ENCODE results near the gene TGFB1I1. TPM values are rescaled to one million over a fixed set of nuclear protein-coding genes. Genes with fewer than 3 reads are reported as not detected.

TGFB1I1 gene
- total RNA-seq, 2 donors from 2014 or later, result 33.2 to 57.9 TPM

DNA sequence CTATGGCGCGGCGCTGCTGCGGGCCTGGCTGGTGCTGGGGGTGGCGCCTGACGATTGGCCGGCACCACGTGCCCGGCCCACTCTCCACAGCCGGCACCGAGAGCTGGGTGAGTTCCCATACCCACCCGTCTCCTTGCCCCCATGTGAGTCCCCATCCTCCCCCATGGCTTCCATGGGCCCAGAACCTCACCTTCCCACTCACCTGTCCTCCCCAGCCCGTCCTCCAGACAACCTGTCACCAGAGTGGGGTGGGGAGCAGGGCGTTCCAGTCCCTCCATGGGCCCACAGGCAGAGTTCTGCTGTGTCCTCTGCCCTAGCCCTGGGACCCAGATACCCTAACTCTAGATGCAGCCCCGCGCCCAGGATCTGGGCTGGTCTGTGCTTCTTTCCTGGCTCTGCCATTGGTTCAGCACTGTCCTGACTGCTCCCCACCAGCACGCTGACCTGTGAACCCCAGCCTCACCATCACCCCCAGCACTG is 7.1 kb upstream of the TGFB1I1 start:
- ATAC-seq (no peak), DNase-seq (no peak)
- intact Hi-C loops (cut with DNase I), result no loop called here

DNA sequence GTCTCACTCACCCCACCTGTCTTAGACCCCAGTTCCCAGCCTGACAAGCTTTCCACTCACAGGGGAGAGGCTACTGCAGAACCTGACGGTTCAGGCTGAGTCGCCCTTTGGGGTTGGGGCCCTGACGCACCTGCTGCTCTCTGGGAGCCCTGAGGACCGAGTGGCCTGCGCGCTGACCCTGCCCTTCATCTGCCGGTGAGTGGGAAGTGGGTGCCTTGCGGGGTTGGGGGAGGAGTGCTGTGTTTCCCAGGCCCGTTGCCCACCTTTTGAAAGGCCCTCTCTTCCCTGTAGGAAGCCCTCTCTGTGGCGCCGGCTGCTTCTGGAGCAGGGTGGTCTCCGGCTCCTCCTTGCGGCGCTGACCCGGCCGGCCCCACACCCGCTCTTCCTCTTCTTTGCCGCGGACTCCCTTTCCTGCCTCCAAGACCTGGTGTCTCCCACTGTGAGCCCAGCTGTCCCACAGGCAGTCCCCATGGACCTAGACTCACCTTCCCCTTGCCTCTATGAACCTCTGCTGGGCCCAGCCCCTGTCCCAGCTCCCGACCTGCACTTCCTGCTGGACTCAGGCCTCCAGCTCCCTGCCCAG is 6.1 kb upstream of the TGFB1I1 start:
- no peak for DNase-seq
- no peak for ATAC-seq
- intact Hi-C loops (cut with DNase I), result no loop called here

DNA sequence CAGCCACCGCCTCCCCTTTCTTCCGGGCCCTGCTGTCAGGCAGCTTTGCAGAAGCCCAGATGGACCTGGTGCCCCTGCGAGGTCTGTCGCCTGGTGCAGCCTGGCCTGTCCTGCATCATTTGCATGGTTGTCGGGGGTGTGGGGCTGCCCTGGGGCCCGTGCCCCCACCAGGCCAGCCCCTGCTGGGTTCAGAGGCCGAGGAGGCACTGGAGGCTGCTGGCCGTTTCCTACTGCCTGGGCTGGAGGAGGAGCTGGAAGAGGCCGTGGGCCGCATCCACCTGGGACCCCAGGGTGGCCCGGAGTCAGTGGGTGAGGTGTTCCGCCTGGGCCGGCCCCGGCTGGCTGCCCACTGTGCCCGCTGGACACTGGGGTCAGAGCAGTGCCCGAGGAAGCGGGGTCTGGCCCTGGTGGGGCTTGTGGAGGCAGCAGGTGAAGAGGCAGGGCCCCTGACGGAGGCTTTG is 5.5 kb upstream of the TGFB1I1 start:
- ATAC-seq (no peak), DNase-seq (no peak)
- intact Hi-C loops (cut with DNase I), result no loop called here

DNA sequence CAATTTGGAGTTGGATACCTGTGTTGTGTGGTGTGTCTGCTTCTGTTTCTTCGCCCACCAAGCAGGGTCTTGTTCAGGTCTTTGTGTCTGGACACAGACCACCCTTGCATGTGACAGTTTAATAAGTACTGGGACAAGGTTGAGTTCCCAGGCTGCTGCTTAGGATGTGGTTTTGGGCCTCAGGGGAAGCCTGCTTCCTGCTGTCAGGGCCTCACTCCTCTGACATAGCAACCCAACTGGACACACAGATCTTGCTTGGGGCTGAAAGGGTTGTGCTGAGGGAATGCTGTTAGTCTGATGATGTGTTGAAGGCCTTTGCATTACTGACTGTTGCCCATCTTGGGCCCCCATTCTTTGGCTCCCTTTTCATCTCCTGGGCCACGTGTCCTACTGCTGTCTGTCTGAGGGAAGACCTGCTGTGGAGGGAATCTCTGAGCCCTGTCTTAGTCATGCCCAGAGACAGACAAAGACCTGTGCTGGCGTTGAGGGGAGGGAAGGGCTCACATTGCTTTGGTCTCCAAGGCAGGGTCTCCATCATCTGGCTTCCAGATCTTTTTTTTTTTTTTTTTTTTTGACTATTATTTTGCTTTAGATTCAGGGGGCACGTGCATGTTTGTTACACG is 4.7 kb upstream of the TGFB1I1 start:
- no peak for ATAC-seq
- intact Hi-C loops (cut with DNase I), result no loop called here
- DNase-seq, result no peak

DNA sequence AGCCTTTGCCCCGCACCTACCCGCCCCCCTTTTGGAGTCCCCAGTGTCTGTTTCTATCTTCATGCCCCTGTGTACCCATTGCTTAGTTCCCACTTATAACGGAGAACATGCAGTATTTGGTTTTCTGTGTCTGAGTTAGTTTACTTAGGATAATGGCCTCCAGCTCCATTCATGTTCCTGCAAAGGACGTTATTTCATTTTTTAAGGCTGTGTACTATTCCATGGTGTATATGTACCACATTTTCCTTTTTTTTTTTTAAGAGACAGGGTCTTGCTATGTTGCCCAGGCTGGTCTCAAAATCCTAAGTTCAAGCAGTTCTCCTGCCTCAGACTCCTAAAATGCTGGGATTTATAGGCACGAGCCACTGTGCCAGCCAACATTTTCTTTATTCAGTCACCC is 4.1 kb upstream of the TGFB1I1 start:
- intact Hi-C loops (cut with DNase I), result no loop called here
- DNase-seq (no peak), ATAC-seq (no peak)

DNA sequence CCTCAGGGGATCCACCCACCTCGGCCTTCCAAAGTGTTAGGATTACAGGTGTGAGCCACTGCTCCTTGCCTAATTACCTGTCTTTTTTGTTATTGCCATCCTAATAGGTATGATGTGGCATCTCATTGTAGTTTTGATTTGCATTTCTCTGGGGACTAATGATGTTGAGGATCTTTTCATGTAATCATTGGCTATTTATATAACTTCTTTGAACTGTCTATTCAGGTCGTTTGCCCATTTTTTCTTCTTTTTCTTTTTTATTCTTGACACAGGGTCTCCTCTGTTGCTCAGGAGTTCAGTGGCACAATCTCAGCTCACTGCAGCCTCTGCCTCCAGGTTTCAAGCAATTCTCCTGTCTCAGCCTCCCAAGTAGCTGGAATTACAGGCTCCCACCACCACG is 1.3 kb upstream of the TGFB1I1 start:
- no peak for ATAC-seq
- no peak for DNase-seq

DNA sequence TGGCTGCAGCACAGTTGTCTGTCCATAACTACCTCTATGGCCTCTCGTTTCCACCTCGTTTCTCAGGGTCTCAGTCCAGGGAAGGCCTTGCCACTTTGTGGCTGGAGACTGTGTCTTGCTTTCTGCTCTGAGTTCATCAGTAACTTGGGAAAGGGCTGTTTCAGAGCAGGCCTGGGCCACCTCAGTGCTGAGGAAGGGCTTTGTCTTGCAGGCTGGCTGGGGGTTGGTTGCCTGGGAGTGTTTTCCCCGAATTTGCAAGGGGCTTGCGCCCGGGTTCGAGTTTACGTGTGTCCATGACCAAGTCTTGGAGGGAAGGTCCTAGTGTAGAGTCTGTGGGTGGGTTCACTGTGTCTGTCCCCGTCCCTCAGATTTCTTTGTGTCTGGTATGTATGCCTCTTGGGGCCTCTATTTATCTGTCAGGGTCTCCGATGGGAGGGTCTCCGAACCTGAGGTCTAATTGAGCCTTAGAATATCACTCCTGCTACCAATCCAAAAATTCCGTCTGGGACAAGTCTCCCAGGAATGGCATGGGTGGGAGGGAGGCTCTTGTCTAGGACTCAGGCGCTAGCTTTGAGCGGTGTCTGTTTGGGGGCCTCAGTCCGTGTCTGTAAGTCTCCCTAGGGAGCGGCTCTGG is 594 bp upstream of the TGFB1I1 start:
- ATAC-seq (no peak), DNase-seq (no peak)
- intact Hi-C loops (cut with DNase I), result no loop called here

More for the DNA sequence above, 1.3 kb upstream of the TGFB1I1 start:
- intact Hi-C loops (cut with DNase I), result no loop called here

DNA sequence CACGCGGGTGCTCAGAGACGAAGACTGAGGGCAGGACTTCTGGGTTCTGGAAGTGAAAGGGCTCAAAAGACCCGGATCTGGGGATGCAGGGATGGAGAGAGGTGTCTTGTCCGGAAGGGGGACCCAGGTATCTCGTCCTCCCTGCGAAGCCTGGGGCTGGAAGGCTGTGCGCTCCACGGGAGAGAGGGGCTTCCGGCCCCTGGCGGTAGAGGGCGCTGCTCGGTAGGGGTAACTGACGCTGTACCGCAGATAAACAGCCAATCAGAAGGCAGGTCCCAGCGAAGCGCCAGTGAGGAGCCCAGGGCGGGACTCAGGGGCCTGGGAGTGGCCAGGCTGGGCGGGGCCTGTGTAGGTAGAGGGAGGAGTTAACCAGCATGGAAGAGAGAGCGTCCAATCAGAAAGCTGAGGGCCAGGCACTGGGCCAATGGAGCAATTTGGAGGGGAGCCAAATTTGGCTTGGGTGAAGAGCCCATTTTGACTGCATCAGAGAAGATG is 804 bp downstream of the TGFB1I1 start:
- ATAC-seq (peak; percentile 91 to 92), DNase-seq (peak; percentile 93)
- intact Hi-C loops (cut with DNase I), result no loop called here

DNA sequence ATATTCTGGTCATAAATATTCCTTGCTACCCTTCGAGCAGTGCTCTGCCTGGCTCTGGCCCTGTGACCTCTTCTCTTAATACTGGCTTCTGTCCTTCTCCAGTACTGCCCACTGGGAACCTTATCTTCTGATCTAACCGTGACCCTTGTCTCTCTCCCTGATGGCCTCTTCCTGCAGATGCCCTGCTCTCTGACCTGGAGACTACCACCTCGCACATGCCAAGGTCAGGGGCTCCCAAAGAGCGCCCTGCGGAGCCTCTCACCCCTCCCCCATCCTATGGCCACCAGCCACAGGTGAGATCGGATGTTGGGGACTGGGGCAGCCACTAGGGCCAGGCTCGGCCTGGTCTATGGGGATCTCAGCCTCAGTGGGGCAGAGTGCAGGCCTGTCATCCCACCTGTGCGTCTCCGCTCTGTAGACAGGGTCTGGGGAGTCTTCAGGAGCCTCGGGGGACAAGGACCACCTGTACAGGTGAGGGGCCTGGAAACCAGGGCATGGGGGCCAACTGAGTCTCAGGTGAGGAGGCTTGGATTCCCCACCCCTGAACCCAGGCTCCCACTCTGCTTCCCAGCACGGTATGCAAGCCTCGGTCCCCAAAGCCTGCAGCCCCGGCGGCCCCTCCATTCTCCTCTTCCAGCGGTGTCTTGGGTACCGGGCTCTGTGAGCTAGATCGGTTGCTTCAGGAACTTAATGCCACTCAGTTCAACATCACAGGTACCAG is 1.5 kb downstream of the TGFB1I1 start:
- intact Hi-C loops (cut with DNase I), result no loop called here
- ATAC-seq (no peak), DNase-seq (no peak)

DNA sequence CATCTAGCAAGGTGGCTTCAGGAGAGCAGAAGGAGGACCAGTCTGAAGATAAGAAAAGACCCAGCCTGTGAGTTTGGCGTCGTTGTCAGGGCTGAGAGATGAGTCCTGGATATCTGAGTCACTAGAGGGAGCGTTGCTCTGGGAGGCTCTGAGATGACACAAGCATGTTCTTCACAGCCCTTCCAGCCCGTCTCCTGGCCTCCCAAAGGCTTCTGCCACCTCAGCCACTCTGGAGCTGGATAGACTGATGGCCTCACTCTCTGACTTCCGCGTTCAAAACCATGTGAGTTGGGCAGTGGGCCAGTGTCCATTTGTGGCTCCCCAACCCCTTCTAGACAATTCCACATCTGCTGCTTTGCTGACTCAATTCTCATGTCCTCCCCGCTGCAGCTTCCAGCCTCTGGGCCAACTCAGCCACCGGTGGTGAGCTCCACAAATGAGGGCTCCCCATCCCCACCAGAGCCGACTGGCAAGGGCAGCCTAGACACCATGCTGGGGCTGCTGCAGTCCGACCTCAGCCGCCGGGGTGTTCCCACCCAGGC is 2.3 kb downstream of the TGFB1I1 start:
- intact Hi-C loops (cut with DNase I), result no loop called here
- ATAC-seq, result no peak

DNA sequence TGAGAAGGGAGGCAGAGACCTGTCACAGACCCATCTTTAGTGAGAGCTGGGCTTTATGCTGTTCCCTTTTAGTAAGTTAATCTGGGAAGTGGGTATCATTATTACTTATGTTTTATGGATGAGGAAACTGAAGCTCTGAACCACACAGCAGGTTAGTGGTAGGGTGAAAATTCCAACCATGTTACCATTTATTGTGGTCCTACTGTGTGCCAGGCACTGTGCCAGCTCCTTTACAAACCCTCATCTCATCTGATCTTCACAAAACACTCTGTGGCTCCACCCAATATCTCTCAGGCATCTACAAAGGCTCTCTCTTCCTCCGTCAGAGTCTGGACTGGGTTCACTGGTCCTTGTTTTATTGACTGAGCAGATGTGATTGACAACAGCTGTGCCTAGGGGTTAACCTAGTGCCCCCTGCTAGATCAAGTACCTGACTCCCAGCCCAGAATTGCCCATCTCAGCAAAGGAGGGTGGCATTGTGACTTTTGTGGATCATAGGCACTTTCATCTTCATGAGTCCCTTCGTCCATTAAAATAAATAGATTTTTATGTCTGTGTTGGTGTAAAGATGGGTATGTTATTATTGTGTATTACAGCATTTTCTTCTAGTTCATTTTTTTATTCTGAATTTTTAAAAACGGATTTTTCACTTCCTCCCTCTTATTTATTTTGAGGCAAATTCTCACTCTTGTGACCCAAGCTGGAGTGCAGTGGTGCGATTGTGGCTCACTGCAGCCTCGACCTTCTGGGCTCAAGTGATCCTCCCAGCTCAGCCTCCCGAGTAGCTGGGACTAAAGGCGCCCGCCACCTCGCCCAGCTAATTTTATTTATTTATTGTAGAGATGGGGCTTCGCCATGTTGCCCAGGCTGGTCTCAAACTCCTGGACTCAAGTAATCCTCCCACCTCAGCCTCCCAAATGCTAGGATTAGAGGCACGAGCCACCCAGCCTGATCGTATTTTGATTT is 3.1 kb downstream of the TGFB1I1 start:
- DNase-seq, result no peak
- intact Hi-C loops (cut with DNase I), result no loop called here
- no peak for ATAC-seq

More for the DNA sequence above, 2.3 kb downstream of the TGFB1I1 start:
- DNase-seq, result no peak

DNA sequence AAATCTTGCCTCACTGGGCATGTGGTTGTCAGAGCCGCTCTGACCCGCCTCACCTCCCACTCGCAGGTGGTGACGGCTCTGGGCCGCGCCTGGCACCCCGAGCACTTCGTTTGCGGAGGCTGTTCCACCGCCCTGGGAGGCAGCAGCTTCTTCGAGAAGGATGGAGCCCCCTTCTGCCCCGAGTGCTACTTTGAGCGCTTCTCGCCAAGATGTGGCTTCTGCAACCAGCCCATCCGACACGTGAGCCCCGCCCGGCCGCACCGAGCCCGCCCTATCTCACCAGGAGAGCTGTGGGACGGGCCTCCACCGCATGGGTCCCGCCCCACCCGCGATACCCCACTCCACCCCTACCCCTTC is 4.0 kb downstream of the TGFB1I1 start:
- DNase-seq (no peak), ATAC-seq (no peak)
- intact Hi-C loops (cut with DNase I), result no loop called here

DNA sequence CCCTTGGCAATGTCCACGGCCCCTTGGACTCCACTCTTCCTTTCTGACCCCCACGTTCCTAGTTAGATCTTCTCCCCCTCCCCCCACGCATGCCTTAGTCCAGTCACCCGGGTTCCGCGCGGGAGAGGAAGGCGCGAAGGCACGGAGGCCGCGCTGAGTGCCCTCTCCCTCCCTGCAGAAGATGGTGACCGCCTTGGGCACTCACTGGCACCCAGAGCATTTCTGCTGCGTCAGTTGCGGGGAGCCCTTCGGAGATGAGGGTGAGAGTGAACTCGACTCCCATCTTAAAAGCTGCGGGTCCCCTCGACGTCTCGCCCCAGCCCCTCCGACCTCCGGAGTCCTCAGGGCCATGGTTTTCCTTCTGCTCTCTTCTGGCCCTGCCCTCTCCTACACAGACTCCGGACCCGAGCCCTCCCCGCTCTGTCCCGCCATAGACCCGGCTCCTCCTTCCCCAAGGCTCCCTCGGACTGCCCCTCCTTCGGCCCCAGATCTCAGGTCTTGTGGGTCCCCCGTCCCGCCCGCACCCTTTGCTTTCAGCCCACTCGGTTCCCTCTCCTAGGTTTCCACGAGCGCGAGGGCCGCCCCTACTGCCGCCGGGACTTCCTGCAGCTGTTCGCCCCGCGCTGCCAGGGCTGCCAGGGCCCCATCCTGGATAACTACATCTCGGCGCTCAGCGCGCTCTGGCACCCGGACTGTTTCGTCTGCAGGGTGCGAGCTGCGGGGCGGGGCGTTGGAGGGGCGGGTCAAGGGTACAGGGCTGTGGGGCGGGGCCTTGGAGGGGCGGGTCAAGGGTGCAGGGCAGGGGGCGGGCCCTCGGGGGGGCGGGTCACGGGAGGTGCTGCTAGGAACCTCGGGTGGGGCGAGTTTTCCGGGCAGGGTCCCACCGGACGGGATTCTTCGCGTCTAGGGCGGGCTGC is 4.6 kb downstream of the TGFB1I1 start:
- DNase-seq, result peak; percentile 77

DNA sequence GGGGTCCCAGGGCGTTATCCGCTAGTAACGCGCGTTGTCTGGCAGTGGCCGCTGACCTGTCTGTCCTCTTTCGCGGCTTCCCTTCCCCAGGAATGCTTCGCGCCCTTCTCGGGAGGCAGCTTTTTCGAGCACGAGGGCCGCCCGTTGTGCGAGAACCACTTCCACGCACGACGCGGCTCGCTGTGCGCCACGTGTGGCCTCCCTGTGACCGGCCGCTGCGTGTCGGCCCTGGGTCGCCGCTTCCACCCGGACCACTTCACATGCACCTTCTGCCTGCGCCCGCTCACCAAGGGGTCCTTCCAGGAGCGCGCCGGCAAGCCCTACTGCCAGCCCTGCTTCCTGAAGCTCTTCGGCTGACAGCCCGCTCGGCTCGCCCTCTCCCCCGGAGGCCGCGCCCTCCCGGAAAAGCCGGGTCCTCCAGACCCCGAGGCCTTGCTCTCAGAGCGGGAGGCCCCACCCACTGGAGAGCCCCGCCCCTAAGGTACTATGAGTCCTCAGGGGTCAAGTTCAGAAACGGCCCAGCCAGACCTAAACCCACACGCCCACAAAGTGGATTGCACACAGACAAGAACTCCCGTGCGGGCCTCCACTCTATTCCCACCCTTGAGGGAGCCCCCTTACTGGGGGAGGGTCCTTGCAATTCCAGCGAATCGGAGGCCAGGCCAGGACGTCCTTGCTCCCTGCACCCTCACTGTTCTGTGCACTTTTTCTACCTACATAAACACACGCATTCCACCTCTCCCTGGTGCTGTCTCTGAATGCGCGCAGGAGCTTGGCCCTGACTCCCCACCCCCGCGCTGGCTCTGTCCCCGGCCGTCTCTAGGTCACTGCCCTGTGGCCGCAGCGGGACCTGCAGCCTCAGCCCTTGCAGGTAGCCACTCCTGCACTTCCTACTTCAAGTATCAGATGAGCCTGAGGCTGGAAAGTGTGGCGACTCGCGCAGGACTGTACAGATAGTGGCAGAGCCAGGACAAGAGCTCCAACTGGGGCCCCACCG is 5.6 kb downstream of the TGFB1I1 start:
- peak; percentile 35 for DNase-seq
- no peak for ATAC-seq
- intact Hi-C loops (cut with DNase I), result no loop called here

More for the DNA sequence above, 4.6 kb downstream of the TGFB1I1 start:
- ATAC-seq, result peak; percentile 14 to 24
- intact Hi-C loops (cut with DNase I), result no loop called here

DNA sequence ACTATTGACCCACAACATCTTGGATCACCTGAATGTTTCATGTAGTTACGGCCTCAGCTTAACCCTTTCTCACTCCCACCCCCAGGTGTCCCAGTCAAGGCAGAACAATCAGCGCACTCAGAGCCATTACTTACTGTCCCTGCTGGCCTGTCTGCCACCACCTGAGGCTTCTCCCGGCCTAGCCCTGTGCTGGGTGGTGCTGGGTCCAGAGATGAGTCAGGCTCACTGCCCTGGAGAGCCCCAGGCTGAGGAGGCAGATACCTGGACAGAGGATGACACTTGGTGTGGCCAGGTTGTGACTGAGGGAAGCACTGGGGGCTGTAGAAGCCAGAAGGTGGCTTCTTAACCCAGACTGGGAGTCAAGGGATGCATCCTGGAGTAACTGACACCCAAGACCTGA is 7.0 kb downstream of the TGFB1I1 start:
- intact Hi-C loops (cut with DNase I), result no loop called here
- peak in 1 of 2 donors; percentile 2 for ATAC-seq
- no peak for DNase-seq

DNA sequence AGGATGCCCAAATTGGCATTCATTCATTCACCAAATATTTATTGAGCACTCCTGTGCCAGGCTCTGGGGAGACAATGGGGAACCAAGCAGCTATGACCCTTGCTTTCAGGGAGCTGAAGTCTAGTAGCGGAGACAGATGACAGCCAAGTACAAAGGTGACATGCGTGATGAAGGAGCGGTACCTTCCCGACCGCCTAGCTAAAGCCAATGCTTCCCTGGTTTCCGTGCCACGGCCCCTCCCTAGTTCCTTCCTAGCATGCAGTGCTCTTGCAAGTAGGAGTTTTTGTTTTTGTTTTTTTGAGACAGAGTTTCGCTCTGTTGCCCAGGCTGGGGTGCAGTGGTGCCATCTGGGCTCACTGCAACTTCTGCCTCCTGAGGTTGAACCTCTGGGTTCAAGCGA is 7.8 kb downstream of the TGFB1I1 start:
- intact Hi-C loops (cut with DNase I), result no loop called here
- no peak for DNase-seq
- ATAC-seq, result no peak
